ENCODE measurements around the gene APLP1.
"Not testable (repeated sequence)": the region's sequence is repeated elsewhere in the genome, so short reads cannot be mapped to it uniquely, and the experiment has no call there.

The APLP1 gene

DNA sequence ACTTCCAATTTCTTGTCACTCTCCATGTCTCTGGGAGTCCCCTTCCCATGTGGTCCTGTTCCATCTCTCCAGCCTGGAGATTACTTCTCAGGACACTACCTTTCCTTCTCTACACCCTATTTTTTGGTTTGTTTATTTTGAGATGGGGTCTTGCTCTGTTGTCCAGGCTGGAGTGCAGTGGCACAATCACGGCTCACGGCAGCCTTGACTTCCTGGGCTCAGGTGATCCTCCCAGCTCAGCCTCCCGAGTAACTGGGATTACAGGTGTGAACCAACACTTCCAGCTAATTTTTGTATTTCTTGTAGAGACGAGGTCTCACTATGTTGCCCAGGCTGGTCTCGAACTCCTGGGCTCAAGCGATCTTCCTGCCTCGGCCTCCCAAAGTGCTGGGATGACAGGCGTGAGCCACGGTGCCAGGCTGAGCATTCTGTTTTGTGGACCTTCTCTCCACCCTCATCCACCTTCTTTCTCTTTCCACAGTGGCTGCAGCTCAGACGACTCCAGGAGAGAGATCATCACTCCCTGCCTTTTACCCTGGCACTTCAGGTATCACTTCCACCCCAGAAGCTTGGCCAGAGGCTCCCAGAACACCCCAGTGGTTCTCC is 34.6 kb downstream of the APLP1 start:
- Mint-ChIP-seq H3K4me1 (peaks cover 75% of the 10 kb centered on the region), H3K36me3 (peaks cover 58% of the 10 kb centered on the region)
- no peak for ATAC-seq

GRCh38 chr19:35903550-35904179 is 35.3 kb downstream of the APLP1 start:
- H3K4me1 Mint-ChIP-seq = peaks cover 70% of the 10 kb centered on the region
- peaks cover 51% of the 10 kb centered on the region for H3K36me3 Mint-ChIP-seq
- ATAC-seq = peak; percentile 71

More for the DNA sequence above, 34.6 kb downstream of the APLP1 start:
- Mint-ChIP-seq H3K4me3 (peak overlapping the region; percentile 84), H3K9me3 (no peaks in the 10 kb centered on the region), H3K27ac (peak overlapping the region; percentile 99)
- DNase-seq (ENCODE audit: low spot score in 2 of 2) = no peak

GRCh38 chr19:35904311-35905068 is 36.1 kb downstream of the APLP1 start:
- Mint-ChIP-seq H3K36me3 (peaks cover 43% of the 10 kb centered on the region), H3K9me3 (no peaks in the 10 kb centered on the region), H3K27ac (peak overlapping the region; percentile 87), H3K4me1 (peaks cover 74% of the 10 kb centered on the region), H3K4me3 (peak overlapping the region; percentile 84)
- DNase-seq (ENCODE audit: low spot score in 2 of 2) (no peak), ATAC-seq (no peak)

More at GRCh38 chr19:35903550-35904179, 35.3 kb downstream of the APLP1 start:
- DNase-seq (ENCODE audit: low spot score in 2 of 2) = peak; percentile 75 to 93
- H3K9me3 Mint-ChIP-seq = no peaks in the 10 kb centered on the region
- H3K27ac Mint-ChIP-seq = peak overlapping the region; percentile 99
- H3K4me3 Mint-ChIP-seq = peak overlapping the region; percentile 84

DNA sequence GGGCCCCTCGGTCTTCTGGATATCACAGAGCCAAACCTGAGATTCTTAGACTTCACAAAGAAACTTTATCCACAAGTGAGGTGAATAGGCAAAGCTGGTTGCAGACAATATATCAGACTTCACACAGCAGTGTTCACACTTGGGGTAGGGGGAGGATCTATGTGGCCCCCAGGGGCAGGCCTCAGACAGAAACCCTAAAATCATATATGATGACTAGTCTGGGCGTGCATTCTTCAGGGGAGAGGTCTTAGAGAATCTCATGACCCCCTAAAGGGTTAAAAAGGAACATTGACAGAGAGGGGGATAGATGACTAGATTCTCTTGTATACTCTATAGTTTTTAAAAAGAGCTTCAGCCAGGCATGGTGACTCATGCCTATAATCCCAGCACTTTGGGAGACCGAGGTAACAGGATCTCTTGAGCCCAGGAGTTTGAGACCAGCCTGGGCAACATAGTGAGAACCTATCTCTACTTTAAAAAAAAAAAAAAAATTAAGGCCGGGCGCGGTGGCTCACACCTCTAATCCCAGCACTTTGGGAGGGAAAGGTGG is 36.9 kb downstream of the APLP1 start:
- Mint-ChIP-seq H3K36me3 (peaks cover 35% of the 10 kb centered on the region), H3K9me3 (no peaks in the 10 kb centered on the region), H3K4me1 (peaks cover 76% of the 10 kb centered on the region), H3K27ac (peak overlapping the region; percentile 87), H3K4me3 (peak overlapping the region; percentile 84)
- no peak for DNase-seq (ENCODE audit: low spot score in 2 of 2)
- ATAC-seq = no peak

- DNase-seq (ENCODE audit: low spot score in 2 of 2) (no peak), ATAC-seq (no peak)
- Mint-ChIP-seq H3K36me3 (peaks cover 19% of the 10 kb centered on the region), H3K27ac (peak overlapping the region; percentile 76), H3K9me3 (no peaks in the 10 kb centered on the region), H3K4me1 (peaks cover 66% of the 10 kb centered on the region), H3K4me3 (peak overlapping the region; percentile 63)
Observed at GRCh38 chr19:35907377-35907745, 39.0 kb downstream of the APLP1 start.

DNA sequence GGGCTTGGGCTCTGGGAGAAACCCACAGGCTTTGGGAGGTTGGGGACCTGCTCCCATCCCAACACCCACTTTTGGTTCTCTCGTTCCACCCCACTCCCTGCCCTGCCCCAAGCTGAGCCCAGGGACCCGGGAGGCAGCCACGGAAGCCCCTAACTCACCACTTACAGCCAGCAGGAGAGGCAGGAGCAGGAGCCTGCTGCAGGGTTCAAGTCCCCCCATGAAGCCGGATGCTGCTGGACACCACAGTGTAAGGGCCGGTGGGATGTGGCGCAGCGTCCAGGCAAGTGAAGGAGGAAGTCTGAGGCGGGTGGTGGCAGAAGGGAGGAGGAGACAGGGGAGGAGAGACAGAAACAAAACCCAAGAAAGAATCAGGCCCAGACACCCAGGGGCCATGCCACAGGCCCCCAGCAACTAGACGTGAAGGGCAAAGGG is 39.7 kb downstream of the APLP1 start, which contains the start of gene TYROBP:
Gene TYROBP, minus strand, starts transcription at position 286 of the 432 bp plus-strand sequence. Its CDS starts 67 bp downstream, at position 219.
- Mint-ChIP-seq H3K4me3 (peak within 1 kb of the TSS; percentile 63), H3K36me3 (peaks cover 19% of the 10 kb centered on the region), H3K27ac (peak within 1 kb of the TSS; percentile 89), H3K4me1 (peaks cover 59% of the 10 kb centered on the region), H3K9me3 (no peaks in the 10 kb centered on the region)
- ATAC-seq (no peak), DNase-seq (ENCODE audit: low spot score in 2 of 2) (no peak)

GRCh38 chr19:35908973-35909683 is 40.8 kb downstream of the APLP1 start:
- peak overlapping the region; percentile 7 for H3K4me3 Mint-ChIP-seq
- no peaks in the 10 kb centered on the region for H3K9me3 Mint-ChIP-seq
- DNase-seq (ENCODE audit: low spot score in 2 of 2) (no peak), ATAC-seq (no peak)
- peaks cover 9% of the 10 kb centered on the region for H3K36me3 Mint-ChIP-seq
- H3K27ac Mint-ChIP-seq = peak overlapping the region; percentile 89
- H3K4me1 Mint-ChIP-seq = peaks cover 56% of the 10 kb centered on the region

GRCh38 chr19:35909684-35910035 is 41.3 kb downstream of the APLP1 start:
- DNase-seq (ENCODE audit: low spot score in 2 of 2) = no peak
- H3K4me3 Mint-ChIP-seq = peak overlapping the region; percentile 7
- no peak for ATAC-seq
- no peaks in the 10 kb centered on the region for H3K9me3 Mint-ChIP-seq
- H3K27ac Mint-ChIP-seq = peak overlapping the region; percentile 89
- peaks cover 4% of the 10 kb centered on the region for H3K36me3 Mint-ChIP-seq
- peaks cover 53% of the 10 kb centered on the region for H3K4me1 Mint-ChIP-seq

DNA sequence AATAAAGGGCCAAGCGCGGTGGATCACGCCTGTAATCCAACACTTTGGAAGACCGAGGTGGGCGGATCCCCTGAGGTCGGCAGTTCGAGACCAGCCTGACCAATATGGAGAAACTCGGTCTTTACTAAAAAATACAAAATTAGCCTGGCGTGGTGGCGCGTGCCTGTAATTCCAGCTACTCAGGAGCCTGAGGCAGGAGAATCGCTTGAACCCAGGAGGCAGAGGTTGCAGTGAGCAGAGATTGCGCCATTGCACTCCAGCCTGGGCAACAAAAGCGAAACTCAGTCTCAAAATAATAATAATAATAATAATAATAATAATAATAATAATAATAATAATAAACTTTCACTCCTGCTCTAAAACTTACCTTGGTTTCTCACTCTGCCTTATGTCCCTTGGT is 42.0 kb downstream of the APLP1 start:
- H3K9me3 Mint-ChIP-seq; DNase-seq (ENCODE audit: low spot score in 2 of 2); H3K27ac Mint-ChIP-seq; ATAC-seq; H3K36me3 Mint-ChIP-seq; H3K4me3 Mint-ChIP-seq: not testable (repeated sequence)
- H3K4me1 Mint-ChIP-seq = peaks cover 51% of the 10 kb centered on the region

GRCh38 chr19:35911173-35911572 is 42.8 kb downstream of the APLP1 start:
- no peak for ATAC-seq
- Mint-ChIP-seq H3K4me1 (peaks cover 50% of the 10 kb centered on the region), H3K27ac (no peak overlapping the region), H3K36me3 (no peaks in the 10 kb centered on the region), H3K4me3 (no peak overlapping the region), H3K9me3 (no peaks in the 10 kb centered on the region)
- DNase-seq (ENCODE audit: low spot score in 2 of 2) = no peak

DNA sequence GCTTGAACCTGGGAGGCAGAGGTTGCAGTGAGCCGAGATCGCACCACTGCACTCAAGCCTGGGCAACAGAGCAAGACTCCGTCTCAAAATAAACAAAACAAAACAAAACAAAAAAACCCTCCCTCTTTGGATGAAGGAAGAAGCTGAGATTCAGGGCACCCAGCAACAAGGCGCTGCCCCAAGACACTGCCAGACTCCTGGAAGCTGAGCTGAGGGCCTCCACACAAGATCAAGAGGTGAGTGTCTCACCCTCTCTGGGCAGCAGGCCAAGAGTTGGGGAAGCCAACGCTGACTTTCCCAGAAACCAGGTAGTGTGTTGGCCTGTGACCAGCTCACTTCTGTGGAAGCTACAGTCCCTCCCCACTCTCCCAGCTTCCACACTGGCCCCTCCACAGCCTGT is 43.4 kb downstream of the APLP1 start:
- Mint-ChIP-seq H3K9me3 (no peaks in the 10 kb centered on the region), H3K4me3 (no peak overlapping the region), H3K27ac (peak overlapping the region; percentile 52), H3K36me3 (no peaks in the 10 kb centered on the region), H3K4me1 (peaks cover 44% of the 10 kb centered on the region)
- ATAC-seq (peak; percentile 43), DNase-seq (ENCODE audit: low spot score in 2 of 2) (no peak)

DNA sequence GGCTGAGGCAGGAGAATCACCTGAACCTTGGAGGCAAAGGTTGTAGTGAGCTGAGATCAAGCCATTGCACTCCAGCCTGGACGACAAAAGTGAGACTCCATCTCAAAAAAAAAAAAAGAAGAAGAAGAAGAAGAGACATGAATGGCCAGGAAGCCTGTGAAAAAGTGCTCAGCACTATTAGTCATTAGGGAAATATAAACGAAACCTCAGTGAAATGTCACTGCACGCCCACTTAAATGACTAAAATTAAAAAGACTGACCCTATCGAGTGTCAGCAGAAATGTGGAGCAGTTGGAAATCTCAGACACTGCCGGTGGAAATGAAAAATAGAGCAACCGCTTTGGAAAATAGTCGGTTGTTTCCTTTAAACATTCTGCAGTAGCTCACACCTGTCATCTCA is 45.2 kb downstream of the APLP1 start:
- no peaks in the 10 kb centered on the region for H3K9me3 Mint-ChIP-seq
- ATAC-seq (peak; percentile 70), DNase-seq (ENCODE audit: low spot score in 2 of 2) (no peak)
- peaks cover 34% of the 10 kb centered on the region for H3K4me1 Mint-ChIP-seq
- no peaks in the 10 kb centered on the region for H3K36me3 Mint-ChIP-seq
- peak overlapping the region; percentile 43 for H3K27ac Mint-ChIP-seq
- H3K4me3 Mint-ChIP-seq = peak overlapping the region; percentile 34

DNA sequence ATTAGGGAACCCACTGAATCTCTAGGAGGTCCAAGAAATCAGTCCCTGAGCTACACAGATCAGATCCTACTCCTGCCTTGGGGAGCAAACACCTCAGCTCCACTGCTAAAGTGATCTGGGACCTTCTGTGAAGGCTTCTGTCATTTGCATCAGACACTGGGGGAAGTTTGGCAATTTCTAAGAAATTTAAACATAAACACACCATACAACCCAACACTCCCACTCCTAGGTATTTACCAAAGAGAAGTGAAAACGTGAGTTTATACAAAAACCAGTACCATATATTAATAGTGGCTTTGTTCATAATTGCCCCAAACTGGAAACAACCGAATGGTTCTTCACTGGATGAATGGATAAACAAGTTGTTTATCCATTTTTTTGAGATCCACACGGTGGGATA is 47.1 kb downstream of the APLP1 start:
- Mint-ChIP-seq H3K36me3 (no peaks in the 10 kb centered on the region), H3K4me3 (no peak overlapping the region), H3K9me3 (no peaks in the 10 kb centered on the region), H3K27ac (peak overlapping the region; percentile 26), H3K4me1 (peaks cover 23% of the 10 kb centered on the region)
- peak; percentile 39 for ATAC-seq
- DNase-seq (ENCODE audit: low spot score in 2 of 2) = no peak

DNA sequence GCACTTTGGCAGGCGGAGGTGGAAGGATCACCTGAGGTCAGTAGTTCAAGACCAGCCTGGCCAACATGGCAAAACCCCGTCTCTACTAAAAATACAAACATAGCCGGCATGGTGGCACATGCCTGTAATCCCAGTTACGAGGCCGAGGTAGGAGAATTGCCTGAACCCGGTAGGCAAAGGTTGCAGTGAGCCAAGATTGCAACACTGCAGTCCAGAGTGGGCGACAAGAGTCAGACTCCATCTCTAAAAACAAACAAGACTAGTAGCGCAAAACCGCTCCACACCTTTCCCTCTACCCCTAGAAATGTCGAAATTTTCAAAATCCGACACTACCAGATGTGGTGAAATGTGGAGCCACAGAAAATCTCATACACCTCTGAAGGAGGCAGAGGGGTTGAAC is 50.9 kb downstream of the APLP1 start:
- Mint-ChIP-seq H3K9me3 (no peaks in the 10 kb centered on the region), H3K27ac (no peak overlapping the region), H3K4me3 (no peak overlapping the region), H3K36me3 (no peaks in the 10 kb centered on the region), H3K4me1 (peaks cover 7% of the 10 kb centered on the region)
- DNase-seq (ENCODE audit: low spot score in 2 of 2) (no peak), ATAC-seq (no peak)

- Mint-ChIP-seq H3K4me3 (no peak overlapping the region), H3K4me1 (no peaks in the 10 kb centered on the region), H3K36me3 (no peaks in the 10 kb centered on the region), H3K27ac (no peak overlapping the region), H3K9me3 (peaks cover 8% of the 10 kb centered on the region)
- ATAC-seq = no peak
- DNase-seq (ENCODE audit: low spot score in 2 of 2) = no peak
Observed at GRCh38 chr19:35921012-35921411, 52.6 kb downstream of the APLP1 start.
